B cell (primary cell): ENCODE results near the gene ANKS1B. TPM values are rescaled to one million over a fixed set of nuclear protein-coding genes. Genes with fewer than 3 reads are reported as not detected.

ENCODE experiments used
- ATAC-seq: fragments of 200-7000 bp; cut with Tn5 transposase; one replicate; pipeline ENCODE4 v1.10.0; 2021; ENCODE audit warnings: low read depth, mild to moderate bottlenecking, moderate number of reproducible peaks, moderate library complexity
- CTCF ChIA-PET: fragments of 350-600 bp; sonication (Branson Sonifier 250); formaldehyde crosslinking; loops from one replicate; lab custom pipeline; 2021; ENCODE audit warnings: antibody characterized with exemption, inconsistent platforms; lab: Charles Lee
- POLR2A ChIA-PET: fragments of 350-600 bp; sonication (Branson Sonifier 250); formaldehyde crosslinking; loops from one replicate; lab custom pipeline; 2021; ENCODE audit warnings: antibody characterized with exemption; lab: Charles Lee
- DNase-seq: peaks from one replicate; pipeline ENCODE4 v3.0.0; 2013
- H2AFZ ChIP-seq: 2 replicates; pipeline ENCODE4 v1.6.1; 2012; ENCODE audit warnings: mild to moderate bottlenecking, low read depth, low read length; ENCODE audit not compliant: insufficient read depth, poor library complexity, severe bottlenecking
- H3K27ac ChIP-seq, 2 donors: 1 replicate in 1 of 2; 2 replicates in 1 of 2; pipeline ENCODE4 v1.5.1; 2012 to 2013; ENCODE audit warnings: low read length in 2 of 2, mild to moderate bottlenecking in 2 of 2, moderate library complexity in 1 of 2
- H3K27me3 ChIP-seq, 4 experiments: fragments of 200-600 bp in 1 of 4; sonication (generic) in 1 of 4; replicated peaks in 1 of 4; 1 replicate in 2 of 4; 2 replicates in 2 of 4; pipeline versions ENCODE4 v1.6.1 to v1.7.0; 2013 to 2016; ENCODE audit warnings: low read length in 3 of 4, mild to moderate bottlenecking in 2 of 4, mixed read lengths in 1 of 4, moderate library complexity in 1 of 4; ENCODE audit not compliant: insufficient read depth in 4 of 4, control insufficient read depth in 3 of 4; ENCODE audit errors: control extremely low read depth in 1 of 4
- H3K36me3 ChIP-seq, 2 experiments: replicated peaks in 1 of 2; 1 replicate in 1 of 2; 2 replicates in 1 of 2; pipeline versions ENCODE4 v1.6.1 to v1.7.1; 2013; ENCODE audit warnings: low read length in 1 of 2; ENCODE audit not compliant: insufficient read depth in 2 of 2, control insufficient read depth in 1 of 2; ENCODE audit errors: control extremely low read depth in 1 of 2, extremely low read depth in 1 of 2
- H3K4me1 ChIP-seq, 2 donors: fragments of 200-600 bp in 1 of 2; sonication (generic) in 1 of 2; 1 replicate in 1 of 2; 2 replicates in 1 of 2; pipeline versions ENCODE4 v1.5.1 to v1.6.1; 2013 to 2017; ENCODE audit warnings: low read length in 2 of 2; ENCODE audit not compliant: control insufficient read depth in 2 of 2, insufficient read depth in 2 of 2
- H3K4me2 ChIP-seq: replicated peaks from 2 replicates; pipeline ENCODE3; 2012; ENCODE audit warnings: mild to moderate bottlenecking, low read depth, low read length; ENCODE audit not compliant: poor library complexity, severe bottlenecking
- H3K4me3 ChIP-seq, 5 experiments: fragments of 200-600 bp in 1 of 5; sonication (generic) in 1 of 5; 1 replicate in 3 of 5; 2 replicates in 2 of 5; pipeline versions ENCODE4 v1.5.1 to v1.7.0; 2011 to 2016; ENCODE audit warnings: low read length in 4 of 5, mild to moderate bottlenecking in 4 of 5, low read depth in 2 of 5, control low read depth in 1 of 5, moderate library complexity in 1 of 5; ENCODE audit not compliant: insufficient read depth in 1 of 5; ENCODE audit errors: control extremely low read depth in 1 of 5, extremely low read depth in 1 of 5
- H3K79me2 ChIP-seq: fragments of 200-600 bp; sonication (generic); one replicate; pipeline ENCODE4 v1.6.0; 2016; ENCODE audit warnings: low read length; ENCODE audit not compliant: control insufficient read depth, insufficient read depth
- H3K9ac ChIP-seq: fragments of 200-600 bp; sonication (generic); 2 replicates; pipeline ENCODE4 v1.6.1; 2017; ENCODE audit warnings: mild to moderate bottlenecking, low read length, moderate library complexity
- H3K9me3 ChIP-seq, 3 donors: one replicate each; pipeline versions ENCODE4 v1.6.1 to v1.7.1; 2013; ENCODE audit warnings: low read length in 2 of 3; ENCODE audit not compliant: control insufficient read depth in 2 of 3, insufficient read depth in 1 of 3; ENCODE audit errors: control extremely low read depth in 1 of 3
- H4K20me1 ChIP-seq: 2 replicates; pipeline ENCODE4 v1.6.0; 2012; ENCODE audit warnings: mild to moderate bottlenecking, low read length; ENCODE audit not compliant: insufficient read depth, control insufficient read depth, poor library complexity, severe bottlenecking
- H3K27ac Mint-ChIP-seq: one replicate; pipeline ENCODE4 v1.8.0; 2021; ENCODE audit warnings: mixed read lengths
- H3K27me3 Mint-ChIP-seq: one replicate; pipeline ENCODE4 v1.8.0; 2021; ENCODE audit warnings: mixed read lengths
- H3K4me1 Mint-ChIP-seq: one replicate; pipeline ENCODE4 v1.8.0; 2021; ENCODE audit warnings: mixed read lengths
- H3K4me3 Mint-ChIP-seq: one replicate; pipeline ENCODE4 v1.8.0; 2021; ENCODE audit warnings: mixed read lengths
- H3K9me3 Mint-ChIP-seq: one replicate; pipeline ENCODE4 v1.8.0; 2022; ENCODE audit warnings: mixed read lengths; ENCODE audit not compliant: insufficient read depth
- CTCF ChIP-seq: fragments of 200-600 bp; IDR thresholded peaks from one replicate; pipeline ENCODE4 v1.8.0; 2022; ENCODE audit warnings: antibody characterized with exemption, mild to moderate bottlenecking
- EZH2 ChIP-seq: IDR thresholded peaks from 2 replicates; pipeline ENCODE4 v1.6.1; 2012; ENCODE audit warnings: borderline replicate concordance, low read depth, mild to moderate bottlenecking, moderate library complexity, low read length; ENCODE audit not compliant: insufficient read depth, poor library complexity, severe bottlenecking
- WGBS: methylation state at CpG from one replicate; pipeline ENCODE4 v1.1.5; 2013; ENCODE audit warnings: missing lambda C conversion rate; ENCODE audit not compliant: insufficient coverage; 5-methylcytosine and 5-hydroxymethylcytosine counted together
- intact Hi-C: fragments of 100-400 bp; cut with micrococcal nuclease; formaldehyde crosslinking; loops from one replicate; pipeline ENCODE4 v1.10.0; 2022
- polyA plus RNA-seq: library from polyadenylated mRNA; depleted of rRNA; stranded (reverse); fragments of >200 nt; gene quantifications from 2 replicates; pipeline ENCODE4 v1.2.3, GENCODE V29; 2012
- total RNA-seq, 2 donors: library from RNA; stranded (reverse); fragments of 120-200 nt in 1 of 2; gene quantifications; 1 replicate in 1 of 2; 2 replicates in 1 of 2; pipeline versions ENCODE4 v1.2.3 to v1.2.4, GENCODE V29; 2013 to 2022

The ANKS1B gene
- total and polyA plus RNA-seq, 2 donors (not counting 1 experiment from before 2014, with no cell fraction given) = not detected

DNA sequence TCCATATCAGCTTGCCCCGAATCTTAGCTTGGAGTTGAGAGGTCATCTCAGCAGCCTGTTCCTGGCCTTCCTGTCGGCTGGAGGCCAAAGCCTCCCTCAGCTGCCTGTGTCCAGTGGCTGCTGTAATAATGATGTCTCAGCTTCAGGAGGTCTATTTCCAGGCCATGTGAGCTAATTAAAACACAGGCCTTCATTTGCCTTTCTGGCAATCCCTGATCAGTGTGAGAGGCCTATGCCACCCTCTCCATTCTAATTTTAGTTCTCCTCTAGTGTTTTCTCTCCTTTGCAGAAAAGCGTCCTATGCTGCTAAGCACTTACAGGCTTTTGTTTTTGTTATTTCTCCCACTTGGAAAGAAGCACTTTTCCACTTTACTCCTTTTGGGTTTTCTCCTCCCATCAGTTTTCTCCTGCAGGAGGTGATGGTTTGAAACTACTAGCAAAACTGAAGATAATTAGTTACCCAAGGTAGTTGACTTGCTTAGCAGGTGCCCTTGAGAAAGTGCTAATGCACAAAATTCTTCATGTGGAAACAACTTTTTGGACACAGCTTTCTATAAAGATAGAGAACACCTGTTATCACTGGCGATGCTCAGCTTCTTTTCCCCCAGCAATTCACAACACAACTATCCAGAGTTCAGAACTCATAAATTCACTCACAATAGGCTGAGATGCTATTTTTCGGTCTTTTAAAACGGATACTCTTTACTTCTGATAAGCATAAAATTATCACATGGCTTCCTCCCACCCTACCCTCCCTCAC is 592.5 kb downstream of the ANKS1B start:
- Mint-ChIP-seq H3K9me3 (no peaks in the 10 kb centered on the region), H3K4me3 (no peak overlapping the region), H3K27ac (no peak overlapping the region), H3K27me3 (no peaks in the 10 kb centered on the region), H3K4me1 (no peaks in the 10 kb centered on the region)
- ChIA-PET CTCF (no interaction called here), POLR2A (no interaction called here)
- Histone ChIP-seq H3K27me3 (no peaks in the 10 kb centered on the region), H3K4me2 (no peak overlapping the region), H3K9ac (no peak overlapping the region), H3K4me1 (no peaks in the 10 kb centered on the region), H3K36me3 (no peaks in the 10 kb centered on the region), H3K27ac (no peak overlapping the region), H3K9me3 (peaks cover 0 to 5% (median 0%) of the 10 kb centered on the region in 3 donors), H3K4me3 (no peak overlapping the region), H3K79me2 (no peaks in the 10 kb centered on the region), H4K20me1 (no peaks in the 10 kb centered on the region), H2AFZ (no peak overlapping the region)
- 90% methylated on average over 5 of the region's 6 CpGs for WGBS
- DNase-seq = no peak
- no peak for ATAC-seq
- no peak for TF ChIP-seq CTCF
- TF ChIP-seq EZH2 = no peak
- intact Hi-C loops = no loop called here

- H3K4me2 ChIP-seq = no peak overlapping the region
- no peak overlapping the region for H3K4me3 ChIP-seq
- Mint-ChIP-seq H3K4me3 (no peak overlapping the region), H3K27ac (no peak overlapping the region), H3K9me3 (no peaks in the 10 kb centered on the region), H3K4me1 (no peaks in the 10 kb centered on the region), H3K27me3 (no peaks in the 10 kb centered on the region)
- no peak for ATAC-seq
- no peak overlapping the region for H3K9ac ChIP-seq
- no peak overlapping the region for H2AFZ ChIP-seq
- H4K20me1 ChIP-seq = no peaks in the 10 kb centered on the region
- intact Hi-C loops = no loop called here
- no peaks in the 10 kb centered on the region for H3K36me3 ChIP-seq
- H3K4me1 ChIP-seq = no peaks in the 10 kb centered on the region
- H3K27ac ChIP-seq = no peak overlapping the region
- H3K79me2 ChIP-seq = no peaks in the 10 kb centered on the region
- peaks cover 0 to 8% (median 0%) of the 10 kb centered on the region in 3 donors for H3K9me3 ChIP-seq
- no peaks in the 10 kb centered on the region for H3K27me3 ChIP-seq
- ChIA-PET CTCF (no interaction called here), POLR2A (no interaction called here)
- no peak for DNase-seq
- WGBS = 75% methylated on average over 7 of the region's 7 CpGs
- TF ChIP-seq EZH2 (no peak), CTCF (no peak)
Observed at GRCh38 chr12:99390707-99391106, 594.0 kb downstream of the ANKS1B start.
